Thyroid gland (tissue), 4 donors: ENCODE measurements around the gene OTOF.

Experiments used
- CTCF ChIP-seq, 6 experiments: fragments of 200-600 bp in 3 of 6; fragments of 450-650 bp in 3 of 6; sonication (generic) in 3 of 6; IDR thresholded peaks; one replicate each; pipeline ENCODE4 v1.5.1; 2016 to 2019; ENCODE audit warnings: antibody characterized with exemption in 6 of 6, mild to moderate bottlenecking in 2 of 6, inconsistent platforms in 1 of 6, moderate library complexity in 1 of 6
- POLR2A ChIP-seq, 2 donors: fragments of 450-650 bp; IDR thresholded peaks; one replicate each; pipeline ENCODE4 v1.6.1; 2017; ENCODE audit warnings: antibody characterized with exemption in 2 of 2, mild to moderate bottlenecking in 2 of 2, moderate library complexity in 1 of 2

DNA sequence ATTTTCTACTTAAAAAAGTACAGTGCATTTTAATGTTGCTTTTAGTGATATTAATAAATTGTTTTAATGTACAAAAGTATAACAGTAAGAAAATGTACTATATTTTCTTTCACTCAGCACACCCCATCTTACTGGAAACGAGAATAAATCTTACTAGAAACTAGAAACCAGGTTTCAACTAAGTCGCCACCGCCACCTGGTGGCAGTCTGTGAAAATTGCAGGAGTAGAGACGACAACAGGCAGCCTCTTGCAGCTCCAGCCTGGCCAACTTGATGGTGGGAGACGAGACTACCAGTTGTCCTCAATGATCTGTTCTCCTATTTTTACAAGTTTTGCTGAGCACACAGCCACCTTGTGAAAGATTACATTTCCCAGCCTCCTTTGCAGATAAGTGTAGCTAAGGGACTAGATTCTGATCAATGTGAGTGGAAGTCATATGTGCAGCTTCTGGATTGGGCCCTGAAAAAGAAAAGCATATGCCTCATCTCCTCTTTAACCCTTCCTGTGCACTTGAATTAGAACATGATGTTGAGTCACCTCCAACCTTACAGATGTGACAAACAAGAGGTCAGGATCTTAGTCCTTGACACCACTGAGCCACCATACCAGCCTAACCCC lies 8.7 kb downstream of the OTOF start:
- TF ChIP-seq CTCF (IDR thresholded peaks at IDR 0.05) = peak in 5 of 6 experiments; percentile 17 to 51 (median 28)
- TF ChIP-seq POLR2A (IDR thresholded peaks at IDR 0.05) = no peak
